DOHH2 (cell line): ENCODE measurements around the gene DES.

Source experiments
- H3F3A ChIP-seq: fragments of 200-600 bp; sonication (generic), shearing (Covaris generic); 2 replicates; pipeline ENCODE4 v1.6.0; 2016; ENCODE audit warnings: antibody characterized with exemption, mild to moderate bottlenecking; ENCODE audit not compliant: control insufficient read depth, insufficient read depth
- H3K27ac ChIP-seq: fragments of 200-600 bp; sonication (generic); 2 replicates; pipeline ENCODE4 v1.5.1; 2014; ENCODE audit warnings: low read depth, mild to moderate bottlenecking, low read length, moderate library complexity
- H3K27me3 ChIP-seq: fragments of 200-600 bp; sonication (generic); 2 replicates; pipeline ENCODE4 v1.6.1; 2014; ENCODE audit warnings: mild to moderate bottlenecking, low read length, mixed read lengths; ENCODE audit not compliant: control insufficient read depth
- H3K36me3 ChIP-seq: fragments of 200-600 bp; sonication (generic); 2 replicates; pipeline ENCODE4 v1.6.1; 2014; ENCODE audit warnings: mild to moderate bottlenecking, low read length, moderate library complexity, mixed read lengths; ENCODE audit not compliant: control insufficient read depth
- H3K4me1 ChIP-seq: fragments of 200-600 bp; sonication (generic); 2 replicates; pipeline ENCODE4 v1.6.1; 2014; ENCODE audit warnings: mild to moderate bottlenecking, low read length, mixed read lengths; ENCODE audit not compliant: control insufficient read depth
- H3K4me2 ChIP-seq: fragments of 200-600 bp; sonication (generic); 2 replicates; pipeline ENCODE4 v1.6.0; 2014; ENCODE audit warnings: mild to moderate bottlenecking, low read length, moderate library complexity
- H3K4me3 ChIP-seq: fragments of 200-600 bp; sonication (generic); 2 replicates; pipeline ENCODE4 v1.5.1; 2014; ENCODE audit warnings: mild to moderate bottlenecking, low read length, mixed read lengths
- H3K79me2 ChIP-seq: fragments of 200-600 bp; sonication (generic); 2 replicates; pipeline ENCODE4 v1.6.1; 2014; ENCODE audit warnings: mild to moderate bottlenecking, low read length, mixed read lengths; ENCODE audit not compliant: control insufficient read depth
- H3K9me2 ChIP-seq: fragments of 200-600 bp; sonication (generic); replicated peaks from 2 replicates; pipeline ENCODE4 v1.6.1; 2014; ENCODE audit warnings: mild to moderate bottlenecking, low read length, mixed read lengths; ENCODE audit not compliant: control insufficient read depth
- H3K9me3 ChIP-seq: fragments of 200-600 bp; sonication (generic); 2 replicates; pipeline ENCODE4 v1.6.1; 2014; ENCODE audit warnings: antibody characterized with exemption, low read length, mixed read lengths; ENCODE audit not compliant: control insufficient read depth, insufficient read depth
- H4K20me1 ChIP-seq: fragments of 200-600 bp; sonication (generic); 2 replicates; pipeline ENCODE4 v1.6.0; 2014; ENCODE audit warnings: low read depth, mild to moderate bottlenecking, antibody characterized with exemption, low read length, moderate library complexity; ENCODE audit not compliant: control insufficient read depth, insufficient read depth
- EZH2phosphoT487 ChIP-seq: fragments of 200-600 bp; sonication (generic); IDR thresholded peaks from 2 replicates; pipeline ENCODE4 v1.6.1; 2017; ENCODE audit warnings: borderline replicate concordance, mild to moderate bottlenecking, antibody characterized with exemption, low read length, moderate library complexity, mixed read lengths
- TF ChIP-seq, protein P1 (sequence below): fragments of 200-600 bp; sonication (generic); IDR thresholded peaks from one replicate; pipeline ENCODE4 v1.5.1; 2014; ENCODE audit warnings: antibody characterized with exemption, mild to moderate bottlenecking, low read depth, low read length; ENCODE audit not compliant: poor library complexity, severe bottlenecking

DES gene

DNA sequence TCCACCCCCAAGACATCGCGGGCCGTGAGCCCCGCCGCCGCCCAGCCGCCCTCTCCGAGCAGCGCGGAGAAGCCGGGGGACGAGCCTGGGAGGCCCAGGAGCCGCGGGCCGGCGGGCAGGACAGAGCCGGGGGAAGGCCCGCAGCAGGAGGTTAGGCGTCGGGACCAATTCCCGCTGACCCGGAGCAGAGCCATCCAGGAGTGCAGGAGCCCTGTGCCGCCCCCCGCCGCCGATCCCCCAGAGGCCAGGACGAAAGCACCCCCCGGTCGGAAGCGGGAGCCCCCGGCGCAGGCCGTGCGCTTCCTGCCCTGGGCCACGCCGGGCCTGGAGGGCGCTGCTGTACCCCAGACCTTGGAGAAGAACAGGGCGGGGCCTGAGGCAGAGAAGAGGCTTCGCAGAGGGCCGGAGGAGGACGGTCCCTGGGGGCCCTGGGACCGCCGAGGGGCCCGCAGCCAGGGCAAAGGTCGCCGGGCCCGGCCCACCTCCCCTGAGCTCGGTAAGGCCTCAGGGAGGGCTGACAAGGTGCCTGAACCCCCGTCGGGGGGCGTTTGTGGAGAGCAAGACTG lies 30.7 kb downstream of the DES start:
- Histone ChIP-seq H3K4me1 (peaks cover 7% of the 10 kb centered on the region), H3F3A (no peaks in the 10 kb centered on the region), H3K4me3 (no peak overlapping the region), H4K20me1 (no peaks in the 10 kb centered on the region), H3K9me2 (no peaks in the 10 kb centered on the region), H3K27ac (no peak overlapping the region), H3K9me3 (no peaks in the 10 kb centered on the region), H3K36me3 (no peaks in the 10 kb centered on the region), H3K4me2 (no peak overlapping the region), H3K79me2 (no peaks in the 10 kb centered on the region), H3K27me3 (peaks cover 15% of the 10 kb centered on the region)
- TF ChIP-seq, protein P1, sequence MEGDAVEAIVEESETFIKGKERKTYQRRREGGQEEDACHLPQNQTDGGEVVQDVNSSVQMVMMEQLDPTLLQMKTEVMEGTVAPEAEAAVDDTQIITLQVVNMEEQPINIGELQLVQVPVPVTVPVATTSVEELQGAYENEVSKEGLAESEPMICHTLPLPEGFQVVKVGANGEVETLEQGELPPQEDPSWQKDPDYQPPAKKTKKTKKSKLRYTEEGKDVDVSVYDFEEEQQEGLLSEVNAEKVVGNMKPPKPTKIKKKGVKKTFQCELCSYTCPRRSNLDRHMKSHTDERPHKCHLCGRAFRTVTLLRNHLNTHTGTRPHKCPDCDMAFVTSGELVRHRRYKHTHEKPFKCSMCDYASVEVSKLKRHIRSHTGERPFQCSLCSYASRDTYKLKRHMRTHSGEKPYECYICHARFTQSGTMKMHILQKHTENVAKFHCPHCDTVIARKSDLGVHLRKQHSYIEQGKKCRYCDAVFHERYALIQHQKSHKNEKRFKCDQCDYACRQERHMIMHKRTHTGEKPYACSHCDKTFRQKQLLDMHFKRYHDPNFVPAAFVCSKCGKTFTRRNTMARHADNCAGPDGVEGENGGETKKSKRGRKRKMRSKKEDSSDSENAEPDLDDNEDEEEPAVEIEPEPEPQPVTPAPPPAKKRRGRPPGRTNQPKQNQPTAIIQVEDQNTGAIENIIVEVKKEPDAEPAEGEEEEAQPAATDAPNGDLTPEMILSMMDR, result no peak
- no peak for TF ChIP-seq EZH2phosphoT487

DNA sequence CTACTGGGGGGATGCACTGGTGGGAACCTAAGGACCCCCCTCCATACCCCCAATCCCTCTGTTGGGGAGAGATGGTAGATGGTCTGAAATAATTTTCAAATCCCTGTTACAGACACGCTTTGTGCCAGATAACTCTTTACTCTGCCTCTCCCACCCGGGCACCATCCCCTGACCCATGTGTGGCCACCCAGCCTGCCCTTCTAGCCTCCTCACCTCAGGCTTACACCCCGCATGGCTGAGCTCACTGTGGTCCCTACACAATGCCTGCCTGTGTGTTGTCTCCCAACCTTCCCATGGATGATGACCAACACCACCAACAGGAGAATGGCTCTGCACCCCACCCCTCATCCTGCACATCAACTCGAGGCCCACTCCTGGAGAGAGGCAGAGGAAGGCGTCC lies 31.4 kb downstream of the DES start:
- TF ChIP-seq, protein P1, result no peak
- no peak for TF ChIP-seq EZH2phosphoT487
- H3K36me3 ChIP-seq, result no peaks in the 10 kb centered on the region
- H4K20me1 ChIP-seq, result no peaks in the 10 kb centered on the region
- H3K9me2 ChIP-seq, result no peaks in the 10 kb centered on the region
- H3K27me3 ChIP-seq, result peaks cover 12% of the 10 kb centered on the region
- no peak overlapping the region for H3K27ac ChIP-seq
- no peaks in the 10 kb centered on the region for H3F3A ChIP-seq
- H3K79me2 ChIP-seq, result no peaks in the 10 kb centered on the region
- H3K9me3 ChIP-seq, result no peaks in the 10 kb centered on the region
- H3K4me2 ChIP-seq, result no peak overlapping the region
- no peak overlapping the region for H3K4me3 ChIP-seq
- peaks cover 7% of the 10 kb centered on the region for H3K4me1 ChIP-seq

DNA sequence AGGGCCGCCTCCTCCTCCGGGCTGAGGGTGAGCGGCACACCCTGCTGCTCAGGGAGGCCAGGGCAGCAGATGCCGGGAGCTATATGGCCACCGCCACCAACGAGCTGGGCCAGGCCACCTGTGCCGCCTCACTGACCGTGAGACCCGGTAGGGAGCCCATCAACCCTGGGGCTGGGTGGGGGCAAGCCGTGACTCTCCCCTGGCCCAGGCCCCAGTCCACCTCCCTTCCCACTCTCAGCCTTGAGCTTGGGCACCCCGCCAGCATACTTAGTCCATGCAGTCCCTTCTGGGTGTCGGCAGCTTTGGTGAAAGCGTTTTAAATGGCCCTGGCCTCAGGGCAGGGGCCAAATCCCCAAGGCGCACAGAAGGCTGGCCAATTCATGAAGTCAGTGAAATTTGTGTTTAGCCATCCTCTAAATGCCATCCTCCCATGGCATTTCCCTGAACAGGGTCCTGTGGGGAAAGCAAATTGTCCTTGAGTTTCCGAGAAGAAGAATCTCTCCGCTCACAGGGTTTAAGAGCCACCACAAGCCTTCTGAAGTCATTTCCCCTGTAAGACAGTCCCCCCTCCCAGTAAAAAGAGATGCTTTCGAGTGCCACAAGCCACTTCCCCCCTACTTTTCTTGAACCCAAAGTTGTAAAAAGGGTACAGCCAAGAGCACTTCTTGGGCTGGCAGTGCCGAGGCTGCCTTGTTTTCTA lies 33.6 kb downstream of the DES start:
- H3F3A ChIP-seq, result no peaks in the 10 kb centered on the region
- H3K79me2 ChIP-seq, result no peaks in the 10 kb centered on the region
- no peak overlapping the region for H3K4me3 ChIP-seq
- H3K4me2 ChIP-seq, result no peak overlapping the region
- H3K36me3 ChIP-seq, result no peaks in the 10 kb centered on the region
- no peak overlapping the region for H3K27ac ChIP-seq
- H3K27me3 ChIP-seq, result peaks cover 12% of the 10 kb centered on the region
- H3K9me3 ChIP-seq, result no peaks in the 10 kb centered on the region
- H4K20me1 ChIP-seq, result no peaks in the 10 kb centered on the region
- no peaks in the 10 kb centered on the region for H3K9me2 ChIP-seq
- TF ChIP-seq, protein P1, result no peak
- TF ChIP-seq EZH2phosphoT487, result no peak
- H3K4me1 ChIP-seq, result no peaks in the 10 kb centered on the region
